GM23338 (cell line): ENCODE measurements around the gene CBLC. TPM values are rescaled to one million over a fixed set of nuclear protein-coding genes. Genes with fewer than 3 reads are reported as not detected.

Source experiments
- ATAC-seq: fragments of 200-7000 bp; cut with Tn5 transposase; 3 replicates; pipeline ENCODE4 v1.9.1; 2020
- DNase-seq: peaks from one replicate; pipeline ENCODE4 v3.0.0-alpha.2; 2015; ENCODE audit warnings: low spot score
- H2AFZ ChIP-seq: fragments of 200-600 bp; sonication (generic); 2 replicates; pipeline ENCODE4 v1.8.0; 2016; ENCODE audit warnings: antibody characterized with exemption, mild to moderate bottlenecking, moderate library complexity
- H3F3A ChIP-seq: fragments of 200-600 bp; sonication (generic); replicated peaks from 2 replicates; pipeline ENCODE4 v1.8.0; 2017; ENCODE audit warnings: antibody characterized with exemption, mixed run types, low read depth
- H3K27ac ChIP-seq: fragments of 200-600 bp; sonication (generic); 2 replicates; pipeline ENCODE4 v1.6.1; 2016; ENCODE audit warnings: low read depth
- H3K27me3 ChIP-seq: fragments of 200-600 bp; sonication (generic); 2 replicates; pipeline ENCODE4 v1.8.0; 2016; ENCODE audit warnings: mild to moderate bottlenecking, mixed run types, moderate library complexity; ENCODE audit not compliant: insufficient read depth
- H3K36me3 ChIP-seq: fragments of 200-600 bp; sonication (generic); 2 replicates; pipeline ENCODE4 v1.8.0; 2016; ENCODE audit warnings: mild to moderate bottlenecking; ENCODE audit not compliant: insufficient read depth
- H3K4me1 ChIP-seq: fragments of 200-600 bp; sonication (generic); 2 replicates; pipeline ENCODE4 v1.8.0; 2016; ENCODE audit warnings: mild to moderate bottlenecking, moderate library complexity; ENCODE audit not compliant: insufficient read depth
- H3K4me2 ChIP-seq: fragments of 200-600 bp; sonication (generic); 2 replicates; pipeline ENCODE4 v1.7.1; 2017; ENCODE audit warnings: mixed run types
- H3K4me3 ChIP-seq: fragments of 200-600 bp; sonication (generic); 2 replicates; pipeline ENCODE4 v1.6.1; 2016; ENCODE audit warnings: mixed run types
- H3K79me2 ChIP-seq: fragments of 200-600 bp; sonication (generic); replicated peaks from 2 replicates; pipeline ENCODE4 v1.8.0; 2017; ENCODE audit warnings: mild to moderate bottlenecking; ENCODE audit not compliant: insufficient read depth
- H3K9me2 ChIP-seq: fragments of 200-600 bp; sonication (generic); 2 replicates; pipeline ENCODE4 v1.8.0; 2017; ENCODE audit not compliant: insufficient read depth
- H4K20me1 ChIP-seq: fragments of 200-600 bp; sonication (generic); replicated peaks from 2 replicates; pipeline ENCODE4 v1.8.0; 2017; ENCODE audit warnings: mild to moderate bottlenecking; ENCODE audit not compliant: insufficient read depth
- H3K27ac Mint-ChIP-seq: 2 replicates; pipeline ENCODE4 v1.8.0; 2020; ENCODE audit warnings: inconsistent platforms, mild to moderate bottlenecking, moderate library complexity, mixed read lengths
- H3K27me3 Mint-ChIP-seq: 3 replicates; pipeline ENCODE4 v1.8.0; 2022; ENCODE audit warnings: low read depth, mild to moderate bottlenecking, moderate library complexity, mixed read lengths, inconsistent platforms; ENCODE audit not compliant: insufficient read depth, poor library complexity
- H3K36me3 Mint-ChIP-seq: 3 replicates; pipeline ENCODE4 v1.8.0; 2021; ENCODE audit warnings: low read depth, mild to moderate bottlenecking, inconsistent platforms, moderate library complexity, mixed read lengths
- H3K4me1 Mint-ChIP-seq: 3 replicates; pipeline ENCODE4 v1.8.0; 2020; ENCODE audit warnings: mild to moderate bottlenecking, inconsistent platforms, mixed read lengths
- H3K4me3 Mint-ChIP-seq: 3 replicates; pipeline ENCODE4 v1.8.0; 2021; ENCODE audit warnings: moderate library complexity, mild to moderate bottlenecking, inconsistent platforms, mixed read lengths
- H3K9me3 Mint-ChIP-seq: 3 replicates; pipeline ENCODE4 v1.8.0; 2020; ENCODE audit warnings: moderate library complexity, mild to moderate bottlenecking, inconsistent platforms, mixed read lengths
- CREB1 ChIP-seq: fragments of 250-450 bp; sonication (Bioruptor Pico); IDR thresholded peaks from 2 replicates; pipeline ENCODE4 v1.5.0; 2020; ENCODE audit warnings: low read depth, mild to moderate bottlenecking, moderate library complexity
- EZH2 ChIP-seq: fragments of 200-600 bp; sonication (generic); IDR thresholded peaks from one replicate; pipeline ENCODE4 v1.8.0; 2017; ENCODE audit warnings: antibody characterized with exemption, mild to moderate bottlenecking, low read depth; ENCODE audit not compliant: unreplicated experiment
- JUNB ChIP-seq: IDR thresholded peaks from one replicate; pipeline ENCODE4 v1.6.1; 2016; ENCODE audit warnings: antibody characterized with exemption; ENCODE audit not compliant: unreplicated experiment
- NANOG ChIP-seq: IDR thresholded peaks from 2 replicates; pipeline ENCODE4 v1.6.1; 2016; ENCODE audit warnings: antibody characterized with exemption, borderline replicate concordance
- ZNF114 ChIP-seq: fragments of 250-450 bp; sonication (Bioruptor Pico); IDR thresholded peaks from 2 replicates; pipeline ENCODE4 v1.5.0; 2020; ENCODE audit warnings: mild to moderate bottlenecking, moderate library complexity
- ZNF331 ChIP-seq: fragments of 250-450 bp; sonication (Bioruptor Pico); IDR thresholded peaks from 2 replicates; pipeline ENCODE4 v1.5.0; 2020; ENCODE audit warnings: low read depth, mild to moderate bottlenecking, moderate library complexity
- polyA plus RNA-seq: library from polyadenylated mRNA; unstranded; fragments of >200 nt; fragmentation: Nextera tagmentation; extraction: Ambion mirVana; gene quantifications from 2 replicates; pipeline ENCODE4 v1.2.1, GENCODE V29; 2016
- total RNA-seq: library from RNA; depleted of rRNA; stranded (reverse); fragments of >200 nt; shearing (Covaris generic); gene quantifications from 2 replicates; pipeline ENCODE4 v1.2.3, GENCODE V29; 2014
- TF ChIP-seq, protein P1 (sequence below): fragments of 250-450 bp; sonication (Bioruptor Pico); IDR thresholded peaks from 2 replicates; pipeline ENCODE4 v1.5.0; 2020; ENCODE audit warnings: mild to moderate bottlenecking, moderate library complexity
- TF ChIP-seq, protein P2 (sequence below): IDR thresholded peaks from one replicate; pipeline ENCODE4 v1.6.1; 2018; ENCODE audit warnings: antibody characterized with exemption; ENCODE audit not compliant: unreplicated experiment
- TF ChIP-seq, protein P3 (sequence below), 2 experiments: fragments of 200-600 bp in 1 of 2; sonication (generic) in 1 of 2; conservative IDR thresholded peaks; 2 replicates each; pipeline versions ENCODE4 v1.5.1 to v1.6.1; 2016 to 2017; ENCODE audit warnings: antibody characterized with exemption in 2 of 2, low read depth in 2 of 2, mild to moderate bottlenecking in 2 of 2, moderate library complexity in 1 of 2

The CBLC gene
- total and polyA plus RNA-seq, 2 experiments from 2014 or later, result 14.5 to 29.3 TPM

DNA sequence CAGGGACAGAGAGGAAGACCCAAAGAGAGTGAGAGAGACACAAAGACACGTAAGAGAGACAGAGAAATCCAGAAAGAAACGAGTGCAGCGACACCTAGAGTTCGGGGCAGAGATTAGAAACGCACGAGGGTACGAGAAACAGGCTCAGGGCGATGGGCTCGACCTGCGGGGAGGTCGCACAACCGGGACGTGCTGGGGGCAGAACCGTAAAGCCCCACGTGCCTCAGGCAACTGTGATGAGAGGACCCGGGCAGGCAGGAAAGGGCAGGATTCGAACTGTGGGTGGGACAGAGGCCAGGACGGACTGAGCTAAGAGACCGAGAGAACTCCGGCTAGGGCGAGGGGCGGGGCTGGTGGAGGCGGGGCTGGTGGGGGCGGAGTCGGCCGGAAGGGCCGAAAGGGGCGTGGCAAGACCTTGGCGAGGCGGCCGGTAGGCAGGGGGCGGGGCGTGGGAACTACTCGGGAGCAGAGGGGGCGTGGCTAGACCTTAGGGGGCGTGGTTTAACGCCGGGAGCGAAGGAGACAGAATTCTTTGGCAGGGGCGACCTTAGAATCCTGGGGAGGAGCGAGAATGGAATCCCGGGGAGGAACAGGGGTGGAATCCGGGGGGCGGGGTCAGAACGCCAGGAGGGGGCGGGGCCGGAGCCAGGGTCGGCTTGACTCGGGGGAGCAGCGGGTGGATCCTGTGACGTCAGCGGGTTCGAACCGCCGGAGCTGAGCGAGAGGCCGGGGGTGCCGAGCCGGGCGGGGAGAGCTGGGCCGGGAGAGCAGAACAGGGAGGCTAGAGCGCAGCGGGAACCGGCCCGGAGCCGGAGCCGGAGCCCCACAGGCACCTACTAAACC, 68.1 kb downstream of the CBLC start, which contains the start of gene NECTIN2 (continued):
- TF ChIP-seq, protein P1, sequence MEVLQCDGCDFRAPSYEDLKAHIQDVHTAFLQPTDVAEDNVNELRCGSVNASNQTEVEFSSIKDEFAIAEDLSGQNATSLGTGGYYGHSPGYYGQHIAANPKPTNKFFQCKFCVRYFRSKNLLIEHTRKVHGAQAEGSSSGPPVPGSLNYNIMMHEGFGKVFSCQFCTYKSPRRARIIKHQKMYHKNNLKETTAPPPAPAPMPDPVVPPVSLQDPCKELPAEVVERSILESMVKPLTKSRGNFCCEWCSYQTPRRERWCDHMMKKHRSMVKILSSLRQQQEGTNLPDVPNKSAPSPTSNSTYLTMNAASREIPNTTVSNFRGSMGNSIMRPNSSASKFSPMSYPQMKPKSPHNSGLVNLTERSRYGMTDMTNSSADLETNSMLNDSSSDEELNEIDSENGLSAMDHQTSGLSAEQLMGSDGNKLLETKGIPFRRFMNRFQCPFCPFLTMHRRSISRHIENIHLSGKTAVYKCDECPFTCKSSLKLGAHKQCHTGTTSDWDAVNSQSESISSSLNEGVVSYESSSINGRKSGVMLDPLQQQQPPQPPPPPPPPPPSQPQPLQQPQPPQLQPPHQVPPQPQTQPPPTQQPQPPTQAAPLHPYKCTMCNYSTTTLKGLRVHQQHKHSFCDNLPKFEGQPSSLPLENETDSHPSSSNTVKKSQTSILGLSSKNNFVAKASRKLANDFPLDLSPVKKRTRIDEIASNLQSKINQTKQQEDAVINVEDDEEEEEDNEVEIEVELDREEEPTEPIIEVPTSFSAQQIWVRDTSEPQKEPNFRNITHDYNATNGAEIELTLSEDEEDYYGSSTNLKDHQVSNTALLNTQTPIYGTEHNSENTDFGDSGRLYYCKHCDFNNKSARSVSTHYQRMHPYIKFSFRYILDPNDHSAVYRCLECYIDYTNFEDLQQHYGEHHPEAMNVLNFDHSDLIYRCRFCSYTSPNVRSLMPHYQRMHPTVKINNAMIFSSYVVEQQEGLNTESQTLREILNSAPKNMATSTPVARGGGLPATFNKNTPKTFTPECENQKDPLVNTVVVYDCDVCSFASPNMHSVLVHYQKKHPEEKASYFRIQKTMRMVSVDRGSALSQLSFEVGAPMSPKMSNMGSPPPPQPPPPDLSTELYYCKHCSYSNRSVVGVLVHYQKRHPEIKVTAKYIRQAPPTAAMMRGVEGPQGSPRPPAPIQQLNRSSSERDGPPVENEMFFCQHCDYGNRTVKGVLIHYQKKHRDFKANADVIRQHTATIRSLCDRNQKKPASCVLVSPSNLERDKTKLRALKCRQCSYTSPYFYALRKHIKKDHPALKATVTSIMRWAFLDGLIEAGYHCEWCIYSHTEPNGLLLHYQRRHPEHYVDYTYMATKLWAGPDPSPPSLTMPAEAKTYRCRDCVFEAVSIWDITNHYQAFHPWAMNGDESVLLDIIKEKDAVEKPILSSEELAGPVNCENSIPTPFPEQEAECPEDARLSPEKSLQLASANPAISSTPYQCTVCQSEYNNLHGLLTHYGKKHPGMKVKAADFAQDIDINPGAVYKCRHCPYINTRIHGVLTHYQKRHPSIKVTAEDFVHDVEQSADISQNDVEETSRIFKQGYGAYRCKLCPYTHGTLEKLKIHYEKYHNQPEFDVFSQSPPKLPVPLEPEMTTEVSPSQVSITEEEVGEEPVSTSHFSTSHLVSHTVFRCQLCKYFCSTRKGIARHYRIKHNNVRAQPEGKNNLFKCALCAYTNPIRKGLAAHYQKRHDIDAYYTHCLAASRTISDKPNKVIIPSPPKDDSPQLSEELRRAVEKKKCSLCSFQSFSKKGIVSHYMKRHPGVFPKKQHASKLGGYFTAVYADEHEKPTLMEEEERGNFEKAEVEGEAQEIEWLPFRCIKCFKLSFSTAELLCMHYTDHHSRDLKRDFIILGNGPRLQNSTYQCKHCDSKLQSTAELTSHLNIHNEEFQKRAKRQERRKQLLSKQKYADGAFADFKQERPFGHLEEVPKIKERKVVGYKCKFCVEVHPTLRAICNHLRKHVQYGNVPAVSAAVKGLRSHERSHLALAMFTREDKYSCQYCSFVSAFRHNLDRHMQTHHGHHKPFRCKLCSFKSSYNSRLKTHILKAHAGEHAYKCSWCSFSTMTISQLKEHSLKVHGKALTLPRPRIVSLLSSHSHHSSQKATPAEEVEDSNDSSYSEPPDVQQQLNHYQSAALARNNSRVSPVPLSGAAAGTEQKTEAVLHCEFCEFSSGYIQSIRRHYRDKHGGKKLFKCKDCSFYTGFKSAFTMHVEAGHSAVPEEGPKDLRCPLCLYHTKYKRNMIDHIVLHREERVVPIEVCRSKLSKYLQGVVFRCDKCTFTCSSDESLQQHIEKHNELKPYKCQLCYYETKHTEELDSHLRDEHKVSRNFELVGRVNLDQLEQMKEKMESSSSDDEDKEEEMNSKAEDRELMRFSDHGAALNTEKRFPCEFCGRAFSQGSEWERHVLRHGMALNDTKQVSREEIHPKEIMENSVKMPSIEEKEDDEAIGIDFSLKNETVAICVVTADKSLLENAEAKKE (CRISPR knock-in tag), result no peak
- TF ChIP-seq JUNB (no peak), ZNF331 (CRISPR knock-in tag) (no peak), CREB1 (CRISPR knock-in tag) (peak; percentile 91), ZNF114 (CRISPR knock-in tag) (no peak)

DNA sequence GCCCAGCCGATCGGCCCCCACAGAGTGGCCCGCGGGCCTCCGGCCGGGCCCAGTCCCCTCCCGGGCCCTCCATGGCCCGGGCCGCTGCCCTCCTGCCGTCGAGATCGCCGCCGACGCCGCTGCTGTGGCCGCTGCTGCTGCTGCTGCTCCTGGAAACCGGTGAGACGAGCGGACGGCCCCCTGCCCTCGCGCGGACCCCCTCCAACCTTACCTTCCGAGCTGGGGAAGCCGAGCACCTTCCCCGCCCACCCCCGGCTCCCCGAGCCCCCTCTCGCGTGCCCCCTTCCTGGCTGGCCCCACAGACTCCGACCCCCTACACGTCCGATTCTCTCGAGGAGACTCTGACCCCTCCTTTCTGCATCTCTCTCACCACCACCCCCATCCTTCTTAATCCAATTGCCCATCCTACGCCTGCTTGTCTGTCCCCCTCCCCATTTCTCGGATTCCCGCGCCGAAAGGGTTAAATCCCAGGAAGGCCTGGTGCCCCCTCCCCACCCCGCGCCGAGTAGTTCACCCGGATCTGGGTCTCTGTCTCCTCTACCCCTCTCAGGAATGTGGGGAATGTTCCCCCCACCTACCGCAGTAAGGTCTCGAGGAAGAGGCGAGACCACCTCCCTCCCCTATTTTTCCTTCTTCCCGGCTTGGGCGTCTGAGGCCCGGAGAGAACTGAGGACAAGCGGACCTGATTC, 68.9 kb downstream of the CBLC start:
- Histone ChIP-seq H3K36me3 (no peaks in the 10 kb centered on the region), H3K79me2 (peaks cover 54% of the 10 kb centered on the region), H3K4me3 (peak overlapping the region; percentile 99), H3K27me3 (peaks cover 13% of the 10 kb centered on the region; the same call in 1 of the 2 replicates), H3K9me2 (no peaks in the 10 kb centered on the region), H3K4me2 (peak overlapping the region; percentile 100), H4K20me1 (peaks cover 28% of the 10 kb centered on the region), H3F3A (peaks cover 23% of the 10 kb centered on the region), H3K4me1 (peaks cover 25% of the 10 kb centered on the region), H2AFZ (no peak overlapping the region), H3K27ac (peak overlapping the region; percentile 100)
- H3K9me3 Mint-ChIP-seq, result peaks cover 3% of the 10 kb centered on the region; the same call in 2 of the 3 replicates
- peaks cover 26% of the 10 kb centered on the region for H3K4me1 Mint-ChIP-seq
- peak overlapping the region; percentile 97 for H3K27ac Mint-ChIP-seq
- H3K4me3 Mint-ChIP-seq, result peak overlapping the region; percentile 96
- ATAC-seq, result peak; percentile 36
- peaks cover 36% of the 10 kb centered on the region for H3K27me3 Mint-ChIP-seq
- peak; percentile 98 for DNase-seq
- H3K36me3 Mint-ChIP-seq, result peaks cover 18% of the 10 kb centered on the region; the same call in 2 of the 3 replicates
- TF ChIP-seq CREB1 (CRISPR knock-in tag), result 0 out of 2 replicates have a peak, but pooled peaks have one; percentile 49
- TF ChIP-seq, protein P2, sequence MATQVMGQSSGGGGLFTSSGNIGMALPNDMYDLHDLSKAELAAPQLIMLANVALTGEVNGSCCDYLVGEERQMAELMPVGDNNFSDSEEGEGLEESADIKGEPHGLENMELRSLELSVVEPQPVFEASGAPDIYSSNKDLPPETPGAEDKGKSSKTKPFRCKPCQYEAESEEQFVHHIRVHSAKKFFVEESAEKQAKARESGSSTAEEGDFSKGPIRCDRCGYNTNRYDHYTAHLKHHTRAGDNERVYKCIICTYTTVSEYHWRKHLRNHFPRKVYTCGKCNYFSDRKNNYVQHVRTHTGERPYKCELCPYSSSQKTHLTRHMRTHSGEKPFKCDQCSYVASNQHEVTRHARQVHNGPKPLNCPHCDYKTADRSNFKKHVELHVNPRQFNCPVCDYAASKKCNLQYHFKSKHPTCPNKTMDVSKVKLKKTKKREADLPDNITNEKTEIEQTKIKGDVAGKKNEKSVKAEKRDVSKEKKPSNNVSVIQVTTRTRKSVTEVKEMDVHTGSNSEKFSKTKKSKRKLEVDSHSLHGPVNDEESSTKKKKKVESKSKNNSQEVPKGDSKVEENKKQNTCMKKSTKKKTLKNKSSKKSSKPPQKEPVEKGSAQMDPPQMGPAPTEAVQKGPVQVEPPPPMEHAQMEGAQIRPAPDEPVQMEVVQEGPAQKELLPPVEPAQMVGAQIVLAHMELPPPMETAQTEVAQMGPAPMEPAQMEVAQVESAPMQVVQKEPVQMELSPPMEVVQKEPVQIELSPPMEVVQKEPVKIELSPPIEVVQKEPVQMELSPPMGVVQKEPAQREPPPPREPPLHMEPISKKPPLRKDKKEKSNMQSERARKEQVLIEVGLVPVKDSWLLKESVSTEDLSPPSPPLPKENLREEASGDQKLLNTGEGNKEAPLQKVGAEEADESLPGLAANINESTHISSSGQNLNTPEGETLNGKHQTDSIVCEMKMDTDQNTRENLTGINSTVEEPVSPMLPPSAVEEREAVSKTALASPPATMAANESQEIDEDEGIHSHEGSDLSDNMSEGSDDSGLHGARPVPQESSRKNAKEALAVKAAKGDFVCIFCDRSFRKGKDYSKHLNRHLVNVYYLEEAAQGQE, result no peak
- TF ChIP-seq EZH2, result no peak
- TF ChIP-seq, protein P3, sequence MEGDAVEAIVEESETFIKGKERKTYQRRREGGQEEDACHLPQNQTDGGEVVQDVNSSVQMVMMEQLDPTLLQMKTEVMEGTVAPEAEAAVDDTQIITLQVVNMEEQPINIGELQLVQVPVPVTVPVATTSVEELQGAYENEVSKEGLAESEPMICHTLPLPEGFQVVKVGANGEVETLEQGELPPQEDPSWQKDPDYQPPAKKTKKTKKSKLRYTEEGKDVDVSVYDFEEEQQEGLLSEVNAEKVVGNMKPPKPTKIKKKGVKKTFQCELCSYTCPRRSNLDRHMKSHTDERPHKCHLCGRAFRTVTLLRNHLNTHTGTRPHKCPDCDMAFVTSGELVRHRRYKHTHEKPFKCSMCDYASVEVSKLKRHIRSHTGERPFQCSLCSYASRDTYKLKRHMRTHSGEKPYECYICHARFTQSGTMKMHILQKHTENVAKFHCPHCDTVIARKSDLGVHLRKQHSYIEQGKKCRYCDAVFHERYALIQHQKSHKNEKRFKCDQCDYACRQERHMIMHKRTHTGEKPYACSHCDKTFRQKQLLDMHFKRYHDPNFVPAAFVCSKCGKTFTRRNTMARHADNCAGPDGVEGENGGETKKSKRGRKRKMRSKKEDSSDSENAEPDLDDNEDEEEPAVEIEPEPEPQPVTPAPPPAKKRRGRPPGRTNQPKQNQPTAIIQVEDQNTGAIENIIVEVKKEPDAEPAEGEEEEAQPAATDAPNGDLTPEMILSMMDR (conservative IDR thresholded peaks at IDR 0.05; ENCODE audit: low read depth in 2 of 2), result no peak
- no peak for TF ChIP-seq ZNF331 (CRISPR knock-in tag)
- no peak for TF ChIP-seq NANOG
